Panc1 (cell line): ENCODE measurements around the gene NT5C1A. TPM values are rescaled to one million over a fixed set of nuclear protein-coding genes. Genes with fewer than 3 reads are reported as not detected.

ENCODE experiments used
- ATAC-seq: fragments of 200-7000 bp; cut with Tn5 transposase; 2 replicates; pipeline ENCODE4 v1.9.1; 2020; ENCODE audit warnings: mild to moderate bottlenecking, moderate library complexity
- BruUV-seq: library from RNA; stranded (reverse); fragments of 400-500 nt; replicated peaks from 2 replicates; lab custom pipeline; 2021; lab: Mats Ljungman, UMichigan
- CTCF ChIA-PET: fragments of 300-600 bp; sonication (Branson Sonifier 250); formaldehyde crosslinking; loops from one replicate; lab custom pipeline; 2022; ENCODE audit warnings: antibody characterized with exemption; lab: Charles Lee
- POLR2A ChIA-PET: fragments of 300-600 bp; sonication (Branson Sonifier 250); formaldehyde crosslinking; loops from one replicate; lab custom pipeline; 2022; ENCODE audit warnings: antibody characterized with exemption; lab: Charles Lee
- DNase-seq: peaks from one replicate; pipeline ENCODE4 v3.0.0-alpha.2; 2010; ENCODE audit warnings: low read depth, low spot score
- H3K27ac ChIP-seq: 2 replicates; pipeline ENCODE4 v1.5.1; 2011; ENCODE audit warnings: mild to moderate bottlenecking, low read length, inconsistent platforms
- H3K27me3 ChIP-seq: fragments of 200-500 bp; sonication (Bioruptor generic); 2 replicates; pipeline ENCODE4 v1.6.0; 2014; ENCODE audit warnings: low read length, inconsistent platforms; ENCODE audit not compliant: control insufficient read depth, insufficient read depth
- H3K36me3 ChIP-seq: fragments of 200-500 bp; sonication (Bioruptor generic); 2 replicates; pipeline ENCODE4 v1.5.1; 2014; ENCODE audit warnings: inconsistent platforms, mild to moderate bottlenecking, low read length, moderate library complexity; ENCODE audit not compliant: control insufficient read depth, insufficient read depth
- H3K4me1 ChIP-seq: 2 replicates; pipeline ENCODE4 v1.5.1; 2011; ENCODE audit warnings: inconsistent platforms, mild to moderate bottlenecking, low read length, moderate library complexity; ENCODE audit not compliant: control insufficient read depth, insufficient read depth
- H3K4me3 ChIP-seq, 2 experiments: 2 replicates each; pipeline ENCODE4 v1.5.1; 2011 to 2012; ENCODE audit warnings: low read depth in 2 of 2, low read length in 2 of 2, mild to moderate bottlenecking in 2 of 2, inconsistent platforms in 1 of 2, moderate library complexity in 1 of 2
- H3K9me3 ChIP-seq: fragments of 200-500 bp; sonication (Bioruptor generic); 2 replicates; pipeline ENCODE4 v1.5.1; 2014; ENCODE audit warnings: low read depth, mild to moderate bottlenecking, inconsistent platforms, low read length, moderate library complexity; ENCODE audit not compliant: control insufficient read depth, insufficient read depth
- CTCF ChIP-seq: fragments of 450-650 bp; IDR thresholded peaks from 2 replicates; pipeline ENCODE4 v1.5.1; 2017; ENCODE audit warnings: mild to moderate bottlenecking
- POLR2AphosphoS5 ChIP-seq: IDR thresholded peaks from 2 replicates; pipeline ENCODE4 v1.6.1; 2012; ENCODE audit warnings: mild to moderate bottlenecking, low read depth, low read length, moderate library complexity
- REST ChIP-seq, 2 experiments: IDR thresholded peaks; 2 replicates each; pipeline ENCODE4 v1.6.1; 2011 to 2012; ENCODE audit warnings: low read depth in 2 of 2, control low read depth in 1 of 2, low read length in 1 of 2, mild to moderate bottlenecking in 1 of 2, moderate library complexity in 1 of 2; ENCODE audit not compliant: insufficient read depth in 1 of 2
- SIN3A ChIP-seq: IDR thresholded peaks from 2 replicates; pipeline ENCODE4 v1.6.1; 2012; ENCODE audit warnings: low read depth, mild to moderate bottlenecking, low read length, moderate library complexity, borderline replicate concordance; ENCODE audit not compliant: insufficient read depth
- TCF7L2 ChIP-seq: IDR thresholded peaks from 2 replicates; pipeline ENCODE4 v1.6.1; 2011; ENCODE audit warnings: mild to moderate bottlenecking, low read depth, low read length, inconsistent platforms
- in situ Hi-C: cut with HindIII; loops from 2 replicates; pipeline ENCODE4 v1.10.0; 2016; ENCODE audit warnings: low sequenced_read_pairs, low pct_unique_long_range_greater_than_20kb
- intact Hi-C: fragments of 100-400 bp; cut with micrococcal nuclease; formaldehyde crosslinking; loops from one replicate; pipeline ENCODE4 v1.10.0; 2022; ENCODE audit not compliant: unreplicated experiment
- total RNA-seq: library from RNA; stranded (reverse); gene quantifications from one replicate; pipeline ENCODE4 v1.2.1, GENCODE V29; 2021; ENCODE audit not compliant: unreplicated experiment

NT5C1A gene
- total RNA-seq, 1 experiment from 2014 or later, result not detected

GRCh38 chr1:39615086-39615673, 56.7 kb downstream of the NT5C1A start:
- ChIA-PET CTCF (no interaction called here), POLR2A (no interaction called here)
- Histone ChIP-seq H3K4me1 (no peaks in the 10 kb centered on the region), H3K4me3 (no peak overlapping the region), H3K27me3 (no peaks in the 10 kb centered on the region), H3K36me3 (no peaks in the 10 kb centered on the region), H3K27ac (no peak overlapping the region), H3K9me3 (no peaks in the 10 kb centered on the region)
- no peak for DNase-seq
- no peak for ATAC-seq
- intact Hi-C loops, result no loop called here
- in situ Hi-C loops, result no loop called here
- no TSS peak for BruUV-seq
- TF ChIP-seq POLR2AphosphoS5, result no peak
- no peak for TF ChIP-seq CTCF
- TF ChIP-seq SIN3A, result no peak
- TF ChIP-seq TCF7L2, result no peak

GRCh38 chr1:39614488-39614887, 57.4 kb downstream of the NT5C1A start:
- ChIA-PET POLR2A (no interaction called here), CTCF (no interaction called here)
- no peaks in the 10 kb centered on the region for H3K27me3 ChIP-seq
- no peaks in the 10 kb centered on the region for H3K4me1 ChIP-seq
- no peak for ATAC-seq
- H3K36me3 ChIP-seq, result no peaks in the 10 kb centered on the region
- no TSS peak for BruUV-seq
- no peaks in the 10 kb centered on the region for H3K9me3 ChIP-seq
- no peak overlapping the region for H3K4me3 ChIP-seq
- intact Hi-C loops (no loop called here), in situ Hi-C loops (no loop called here)
- no peak for TF ChIP-seq REST (IDR thresholded peaks at IDR 0.05; ENCODE audit: insufficient read depth in 1 of 2, low read depth in 2 of 2, low read length in 1 of 2)
- TF ChIP-seq POLR2AphosphoS5, result no peak
- TF ChIP-seq CTCF, result no peak
- TF ChIP-seq SIN3A, result no peak
- TF ChIP-seq TCF7L2, result no peak
- no peak overlapping the region for H3K27ac ChIP-seq
- DNase-seq, result no peak
